Measurements from ENCODE around the gene AMPD2.
"Not testable (repeated sequence)": the region's sequence is repeated elsewhere in the genome, so short reads cannot be mapped to it uniquely, and the experiment has no call there.

The AMPD2 gene

GRCh38 chr1:109671067-109671466 is 51.4 kb downstream of the AMPD2 start:
- Histone ChIP-seq H3K4me1 (ENCODE audit: control insufficient read depth in 1 of 2, insufficient read depth in 2 of 2, low read length in 2 of 2) (peaks cover 5 to 11% of the 10 kb centered on the region in 2 donors), H3K4me3 (ENCODE audit: low read depth in 1 of 2, low read length in 2 of 2) (no peak overlapping the region), H3K27ac (ENCODE audit: low read length) (no peak overlapping the region), H3K9me3 (ENCODE audit: control insufficient read depth in 1 of 2, low read length in 2 of 2) (no peaks in the 10 kb centered on the region), H3K36me3 (ENCODE audit: control insufficient read depth in 1 of 2, insufficient read depth in 2 of 2, low read length in 2 of 2) (peaks cover 3 to 14% of the 10 kb centered on the region in 2 donors), H3K27me3 (ENCODE audit: low read depth, low read length) (no peaks in the 10 kb centered on the region)

GRCh38 chr1:109673861-109674260 is 54.2 kb downstream of the AMPD2 start:
- H3K27me3 ChIP-seq (ENCODE audit: low read depth, low read length); H3K9me3 ChIP-seq (ENCODE audit: control insufficient read depth in 1 of 2, low read length in 2 of 2); H3K4me1 ChIP-seq (ENCODE audit: control insufficient read depth in 1 of 2, insufficient read depth in 2 of 2, low read length in 2 of 2); H3K27ac ChIP-seq (ENCODE audit: low read length); H3K4me3 ChIP-seq (ENCODE audit: low read depth in 1 of 2, low read length in 2 of 2): not testable (repeated sequence)
- H3K36me3 ChIP-seq (ENCODE audit: control insufficient read depth in 1 of 2, insufficient read depth in 2 of 2, low read length in 2 of 2), result peaks cover 3 to 14% of the 10 kb centered on the region in 2 donors

DNA sequence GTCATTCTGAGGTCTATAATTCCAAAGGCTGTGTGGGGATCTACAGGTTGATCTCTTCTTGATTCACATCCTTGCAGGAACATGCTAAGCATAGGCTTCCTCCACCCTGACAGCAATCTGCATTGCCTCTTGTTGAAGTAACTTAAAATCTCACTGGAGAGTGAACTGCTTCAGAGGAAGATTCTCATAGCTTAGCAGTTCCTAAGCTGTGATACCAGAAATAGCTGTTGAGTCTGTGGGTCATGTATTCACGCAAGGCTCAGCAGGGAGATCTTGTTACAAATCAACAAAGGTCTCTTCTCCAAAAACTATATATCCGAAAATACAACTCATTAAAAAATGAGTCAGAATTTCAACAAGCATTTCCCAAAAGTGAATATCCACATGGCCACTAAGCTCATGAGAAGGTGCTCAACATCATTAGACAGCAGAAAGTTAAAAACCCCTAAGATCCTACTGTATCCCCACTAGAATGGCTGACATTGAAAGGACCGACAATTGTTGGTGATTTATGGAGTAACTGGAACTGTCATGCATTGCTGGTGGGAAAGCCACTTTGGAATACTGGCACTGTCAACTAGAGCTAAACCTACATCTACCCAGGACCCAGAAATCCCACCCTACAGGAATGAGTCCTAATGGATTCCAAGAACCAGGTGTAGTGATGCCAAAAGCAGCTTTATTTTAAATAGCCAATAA is 57.2 kb downstream of the AMPD2 start:
- H3K27ac ChIP-seq (ENCODE audit: low read length); H3K4me1 ChIP-seq (ENCODE audit: control insufficient read depth in 1 of 2, insufficient read depth in 2 of 2, low read length in 2 of 2); H3K9me3 ChIP-seq (ENCODE audit: control insufficient read depth in 1 of 2, low read length in 2 of 2); H3K4me3 ChIP-seq (ENCODE audit: low read depth in 1 of 2, low read length in 2 of 2); H3K36me3 ChIP-seq (ENCODE audit: control insufficient read depth in 1 of 2, insufficient read depth in 2 of 2, low read length in 2 of 2); H3K27me3 ChIP-seq (ENCODE audit: low read depth, low read length): not testable (repeated sequence)

GRCh38 chr1:109677459-109677858 is 57.8 kb downstream of the AMPD2 start:
- Histone ChIP-seq H3K4me1 (ENCODE audit: control insufficient read depth in 1 of 2, insufficient read depth in 2 of 2, low read length in 2 of 2) (no peaks in the 10 kb centered on the region), H3K36me3 (ENCODE audit: control insufficient read depth in 1 of 2, insufficient read depth in 2 of 2, low read length in 2 of 2) (peaks cover 0 to 7% of the 10 kb centered on the region in 2 donors), H3K9me3 (ENCODE audit: control insufficient read depth in 1 of 2, low read length in 2 of 2) (no peaks in the 10 kb centered on the region), H3K27me3 (ENCODE audit: low read depth, low read length) (no peaks in the 10 kb centered on the region), H3K27ac (ENCODE audit: low read length) (no peak overlapping the region), H3K4me3 (ENCODE audit: low read depth in 1 of 2, low read length in 2 of 2) (no peak overlapping the region)

- not testable (repeated sequence) for H3K4me3 ChIP-seq (ENCODE audit: low read depth in 1 of 2, low read length in 2 of 2); H3K9me3 ChIP-seq (ENCODE audit: control insufficient read depth in 1 of 2, low read length in 2 of 2); H3K4me1 ChIP-seq (ENCODE audit: control insufficient read depth in 1 of 2, insufficient read depth in 2 of 2, low read length in 2 of 2); H3K27me3 ChIP-seq (ENCODE audit: low read depth, low read length); H3K27ac ChIP-seq (ENCODE audit: low read length); H3K36me3 ChIP-seq (ENCODE audit: control insufficient read depth in 1 of 2, insufficient read depth in 2 of 2, low read length in 2 of 2)
These were observed 59.0 kb downstream of the AMPD2 start for GRCh38 chr1:109678637-109679036.

Data from muscle layer of duodenum (tissue), 2 donors.